CD4-positive, alpha-beta T cell (primary cell): Measurements from ENCODE around the gene AGFG1. TPM values are rescaled to one million over a fixed set of nuclear protein-coding genes. Genes with fewer than 3 reads are reported as not detected.

Source experiments
- ATAC-seq: fragments of 200-7000 bp; cut with Tn5 transposase; one replicate; pipeline ENCODE4 v1.10.0; 2022; ENCODE audit warnings: mild to moderate bottlenecking; ENCODE audit not compliant: poor library complexity
- CTCF ChIA-PET: fragments of 350-600 bp; sonication (Branson Sonifier 250); formaldehyde crosslinking; loops from one replicate; lab custom pipeline; 2021; ENCODE audit warnings: antibody characterized with exemption, inconsistent platforms; lab: Charles Lee
- POLR2A ChIA-PET: fragments of 350-600 bp; sonication (Branson Sonifier 250); formaldehyde crosslinking; loops from one replicate; lab custom pipeline; 2021; ENCODE audit warnings: antibody characterized with exemption, inconsistent platforms; lab: Charles Lee
- DNase-seq, 14 experiments: peaks; one replicate each; pipeline ENCODE4 v3.0.0-alpha.2; 2013 to 2020; ENCODE audit warnings: mixed read lengths in 2 of 14
- H3K27ac ChIP-seq, 2 donors: one replicate each; pipeline versions ENCODE4 v1.5.1 to v1.7.0; 2013; ENCODE audit warnings: low read length in 2 of 2, low read depth in 1 of 2, mild to moderate bottlenecking in 1 of 2
- H3K27me3 ChIP-seq, 2 experiments: 1 replicate in 1 of 2; 2 replicates in 1 of 2; pipeline versions ENCODE4 v1.6.1 to v1.7.0; 2013; ENCODE audit warnings: low read length in 2 of 2, control low read depth in 1 of 2, mild to moderate bottlenecking in 1 of 2, moderate library complexity in 1 of 2; ENCODE audit not compliant: insufficient read depth in 2 of 2, control insufficient read depth in 1 of 2
- H3K36me3 ChIP-seq: one replicate; pipeline ENCODE4 v1.6.1; 2013; ENCODE audit warnings: low read length, control low read depth; ENCODE audit not compliant: insufficient read depth
- H3K4me1 ChIP-seq: one replicate; pipeline ENCODE4 v1.6.1; 2013; ENCODE audit warnings: low read length, control low read depth; ENCODE audit not compliant: insufficient read depth
- H3K4me3 ChIP-seq: one replicate; pipeline ENCODE4 v1.5.1; 2013; ENCODE audit warnings: mild to moderate bottlenecking, low read length, moderate library complexity
- H3K9me3 ChIP-seq, 2 experiments: 1 replicate in 1 of 2; 2 replicates in 1 of 2; pipeline versions ENCODE4 v1.6.1 to v1.7.0; 2013; ENCODE audit warnings: low read length in 2 of 2, mild to moderate bottlenecking in 2 of 2, control low read depth in 1 of 2, moderate library complexity in 1 of 2; ENCODE audit not compliant: control insufficient read depth in 1 of 2, insufficient read depth in 1 of 2
- H3K27ac Mint-ChIP-seq: one replicate; pipeline ENCODE4 v1.8.0; 2020; ENCODE audit warnings: mixed read lengths
- H3K27me3 Mint-ChIP-seq: one replicate; pipeline ENCODE4 v1.8.0; 2021; ENCODE audit warnings: mixed read lengths
- H3K36me3 Mint-ChIP-seq: one replicate; pipeline ENCODE4 v1.8.0; 2021; ENCODE audit warnings: low read depth, mixed read lengths
- H3K4me1 Mint-ChIP-seq: one replicate; pipeline ENCODE4 v1.8.0; 2021; ENCODE audit warnings: low read depth, mixed read lengths
- H3K4me3 Mint-ChIP-seq: one replicate; pipeline ENCODE4 v1.8.0; 2020; ENCODE audit warnings: mild to moderate bottlenecking, mixed read lengths
- H3K9me3 Mint-ChIP-seq: one replicate; pipeline ENCODE4 v1.8.0; 2020; ENCODE audit warnings: mixed read lengths
- CTCF ChIP-seq: fragments of 200-600 bp; IDR thresholded peaks from one replicate; pipeline ENCODE4 v1.8.0; 2022; ENCODE audit warnings: antibody characterized with exemption, mild to moderate bottlenecking
- intact Hi-C, 2 experiments: fragments of 100-400 bp; cut with DNase I in 1 of 2; cut with micrococcal nuclease in 1 of 2; formaldehyde crosslinking; loops; one replicate each; pipeline versions ENCODE4 v1.15.1 to v1.9.0; 2023 to 2025; cut with DNase I, micrococcal nuclease
- total RNA-seq, 174 experiments: library from RNA in 2 of 174; stranded (reverse) in 2 of 174; gene quantifications; one replicate each; pipeline ENCODE4 v1.2.3 and lab custom pipeline; 2021 to 2026

AGFG1 gene
- total RNA-seq, 2 experiments from 2014 or later = 49.9 to 55.9 TPM

GRCh38 chr2:227570615-227571014 is 98.7 kb downstream of the AGFG1 start:
- no peak for DNase-seq
- no peak overlapping the region for H3K4me3 ChIP-seq
- no peak for ATAC-seq
- no peaks in the 10 kb centered on the region for H3K4me1 ChIP-seq
- Mint-ChIP-seq H3K4me3 (no peak overlapping the region), H3K9me3 (no peaks in the 10 kb centered on the region), H3K27me3 (no peaks in the 10 kb centered on the region), H3K27ac (no peak overlapping the region), H3K4me1 (no peaks in the 10 kb centered on the region), H3K36me3 (no peaks in the 10 kb centered on the region)
- intact Hi-C loops = no loop called here
- H3K9me3 ChIP-seq = no peaks in the 10 kb centered on the region
- H3K27me3 ChIP-seq = no peaks in the 10 kb centered on the region
- ChIA-PET POLR2A (interaction anchor here (0.6 kb wide), 1 partner anchor 86 kb away, joined by 3 read pairs; no protein-coding TSS in a partner anchor), CTCF (no interaction called here)
- no peak for TF ChIP-seq CTCF
- no peak overlapping the region for H3K27ac ChIP-seq
- no peaks in the 10 kb centered on the region for H3K36me3 ChIP-seq

DNA sequence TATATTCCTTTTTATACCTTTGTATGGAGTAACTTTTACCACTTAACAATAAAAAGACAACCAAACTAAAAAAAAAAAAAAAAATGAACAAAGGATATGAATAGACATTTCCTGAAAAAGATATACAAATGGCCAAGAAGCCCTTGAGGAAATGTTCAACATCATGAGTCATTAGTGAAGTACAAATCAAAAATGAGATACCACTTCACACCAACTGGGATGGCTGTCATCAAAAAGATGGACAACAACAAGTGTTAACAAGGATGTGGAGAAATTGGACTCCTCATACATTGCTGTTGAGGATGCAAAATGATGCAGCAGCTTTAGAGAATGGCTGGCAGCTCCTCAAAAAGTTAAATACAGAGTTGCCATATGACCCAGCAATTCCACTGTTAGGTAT is 104.2 kb downstream of the AGFG1 start:
- no peaks in the 10 kb centered on the region for H3K36me3 ChIP-seq
- no peak overlapping the region for H3K4me3 ChIP-seq
- peaks cover 30% of the 10 kb centered on the region for H3K27me3 Mint-ChIP-seq
- H3K9me3 ChIP-seq = no peaks in the 10 kb centered on the region
- no peak overlapping the region for H3K27ac Mint-ChIP-seq
- ChIA-PET POLR2A (no interaction called here), CTCF (no interaction called here)
- no peak for ATAC-seq
- H3K4me1 Mint-ChIP-seq = no peaks in the 10 kb centered on the region
- no peak overlapping the region for H3K27ac ChIP-seq
- peaks cover 0 to 6% of the 10 kb centered on the region in 2 experiments for H3K27me3 ChIP-seq
- intact Hi-C loops = no loop called here
- H3K4me1 ChIP-seq = no peaks in the 10 kb centered on the region
- DNase-seq = no peak
- H3K4me3 Mint-ChIP-seq = no peak overlapping the region
- no peak for TF ChIP-seq CTCF
- no peaks in the 10 kb centered on the region for H3K36me3 Mint-ChIP-seq
- H3K9me3 Mint-ChIP-seq = no peaks in the 10 kb centered on the region

DNA sequence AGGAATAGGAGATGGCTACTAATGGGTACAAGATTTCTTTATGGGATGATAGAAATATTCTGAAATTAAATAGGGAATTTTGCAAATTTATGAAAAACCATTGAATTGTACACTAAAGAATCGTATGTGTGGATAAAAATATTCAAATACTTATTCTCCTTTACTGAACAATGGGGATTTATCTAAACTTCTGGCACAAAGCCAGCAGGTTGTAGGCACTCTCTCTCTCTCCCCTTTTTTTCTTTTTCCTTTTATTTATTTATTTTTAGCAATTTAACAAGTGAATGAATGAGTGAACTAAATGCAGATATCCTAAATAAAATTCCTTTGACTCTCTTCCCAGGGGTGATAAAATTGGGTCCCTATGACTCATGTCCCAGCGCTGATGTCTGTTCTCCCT is 104.9 kb downstream of the AGFG1 start:
- Histone ChIP-seq H3K36me3 (no peaks in the 10 kb centered on the region), H3K4me3 (no peak overlapping the region), H3K4me1 (no peaks in the 10 kb centered on the region), H3K27ac (no peak overlapping the region), H3K9me3 (peaks cover 0 to 2% of the 10 kb centered on the region in 2 experiments), H3K27me3 (peaks cover 0 to 8% of the 10 kb centered on the region in 2 experiments)
- no peak for TF ChIP-seq CTCF
- Mint-ChIP-seq H3K27me3 (peaks cover 34% of the 10 kb centered on the region), H3K9me3 (no peaks in the 10 kb centered on the region), H3K36me3 (no peaks in the 10 kb centered on the region), H3K27ac (no peak overlapping the region), H3K4me3 (no peak overlapping the region), H3K4me1 (no peaks in the 10 kb centered on the region)
- intact Hi-C loops = no loop called here
- POLR2A ChIA-PET = no interaction called here
- DNase-seq (no peak), ATAC-seq (no peak)
- CTCF ChIA-PET = no interaction called here
